IPS DF 4.7 (cell line): ENCODE measurements around the gene PPP2R3B.
"Not testable (repeated sequence)": the region's sequence is repeated elsewhere in the genome, so short reads cannot be mapped to it uniquely, and the experiment has no call there.

Source experiments
- DNase-seq: peaks from one replicate; pipeline ENCODE4 v3.0.0-alpha.2; 2013; ENCODE audit warnings: low spot score; ENCODE audit errors: extremely low read depth

The PPP2R3B gene

GRCh38 chrX:405149-405548, 18.4 kb upstream of the PPP2R3B start:
- DNase-seq, result no peak

- no peak for DNase-seq
These were observed 17.9 kb upstream of the PPP2R3B start for GRCh38 chrX:404656-405055.

- no peak for DNase-seq
These were observed 16.1 kb upstream of the PPP2R3B start for GRCh38 chrX:402857-403256.

GRCh38 chrX:400258-400657, 13.6 kb upstream of the PPP2R3B start:
- DNase-seq, result no peak

- no peak for DNase-seq
These were observed 10.9 kb upstream of the PPP2R3B start for GRCh38 chrX:397575-397974.

GRCh38 chrX:394830-395229, 8.1 kb upstream of the PPP2R3B start:
- DNase-seq, result no peak

GRCh38 chrX:392575-392846, 5.8 kb upstream of the PPP2R3B start:
- DNase-seq, result no peak

- no peak for DNase-seq
These were observed 5.2 kb upstream of the PPP2R3B start for GRCh38 chrX:391717-392574.

GRCh38 chrX:390459-390858, 3.8 kb upstream of the PPP2R3B start:
- DNase-seq, result no peak

- DNase-seq, result no peak
These were observed 2.3 kb upstream of the PPP2R3B start for GRCh38 chrX:389021-389441.

- no peak for DNase-seq
These were observed 1.0 kb upstream of the PPP2R3B start for GRCh38 chrX:387729-388128.

- no peak for DNase-seq
These were observed 404 bp downstream of the PPP2R3B start for GRCh38 chrX:386239-386767.

GRCh38 chrX:385736-386135, 971 bp downstream of the PPP2R3B start:
- not testable (repeated sequence) for DNase-seq

GRCh38 chrX:384861-385260, 1.8 kb downstream of the PPP2R3B start:
- no peak for DNase-seq

- DNase-seq, result no peak
These were observed 8.3 kb downstream of the PPP2R3B start for GRCh38 chrX:378443-378842.

GRCh38 chrX:376206-376605, 10.5 kb downstream of the PPP2R3B start:
- not testable (repeated sequence) for DNase-seq

- DNase-seq, result no peak
These were observed 11.3 kb downstream of the PPP2R3B start for GRCh38 chrX:375181-376036.

GRCh38 chrX:374596-374995, 12.1 kb downstream of the PPP2R3B start:
- no peak for DNase-seq

GRCh38 chrX:373641-374471, 12.9 kb downstream of the PPP2R3B start:
- DNase-seq, result no peak

GRCh38 chrX:372856-373640, 13.7 kb downstream of the PPP2R3B start:
- no peak for DNase-seq

GRCh38 chrX:371907-372306, 14.8 kb downstream of the PPP2R3B start:
- DNase-seq, result no peak
